ENCODE data around the gene TMEM131L.
"Not testable (repeated sequence)": the region's sequence is repeated elsewhere in the genome, so short reads cannot be mapped to it uniquely, and the experiment has no call there.

TMEM131L gene

DNA sequence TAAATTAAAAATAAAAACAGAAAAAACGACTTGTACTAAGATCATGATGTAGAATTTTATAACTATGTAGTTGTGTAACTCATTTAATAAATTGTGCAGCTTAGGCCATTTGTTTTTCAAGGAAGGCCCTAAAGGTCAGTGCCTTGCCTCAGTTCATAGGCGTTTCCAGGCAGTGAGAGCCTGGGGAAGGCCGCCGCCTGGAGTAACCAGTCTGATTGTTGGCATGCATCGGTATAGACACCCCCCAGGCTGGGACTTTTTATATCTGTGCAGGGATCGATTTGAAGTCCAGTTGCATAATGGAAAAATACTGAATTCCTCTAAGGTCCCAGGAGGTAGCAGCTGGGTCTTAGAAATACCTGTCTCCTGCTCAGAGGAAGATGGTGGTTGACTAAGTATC is 77.2 kb downstream of the TMEM131L start:
- DNase-seq: no peak

DNA sequence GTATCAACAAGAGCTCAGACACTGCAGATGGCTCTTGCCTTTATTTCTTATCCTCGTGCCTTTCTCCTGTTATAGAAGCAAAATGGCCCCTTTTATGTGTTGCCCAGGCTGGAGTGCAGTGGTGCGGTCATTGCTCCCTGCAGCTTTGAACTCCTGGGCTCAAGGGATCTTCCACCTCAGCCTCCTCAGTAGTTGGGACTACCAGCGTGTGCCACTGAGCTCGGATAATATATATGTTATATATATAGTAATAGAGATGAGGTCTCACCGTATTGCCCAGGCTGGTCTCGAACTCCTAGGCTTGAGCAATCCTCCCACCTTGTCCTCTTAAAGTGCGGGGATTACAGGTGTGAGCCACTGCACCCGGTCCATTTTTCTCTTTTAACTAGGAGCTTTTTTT is 79.7 kb downstream of the TMEM131L start:
- DNase-seq: no peak

DNA sequence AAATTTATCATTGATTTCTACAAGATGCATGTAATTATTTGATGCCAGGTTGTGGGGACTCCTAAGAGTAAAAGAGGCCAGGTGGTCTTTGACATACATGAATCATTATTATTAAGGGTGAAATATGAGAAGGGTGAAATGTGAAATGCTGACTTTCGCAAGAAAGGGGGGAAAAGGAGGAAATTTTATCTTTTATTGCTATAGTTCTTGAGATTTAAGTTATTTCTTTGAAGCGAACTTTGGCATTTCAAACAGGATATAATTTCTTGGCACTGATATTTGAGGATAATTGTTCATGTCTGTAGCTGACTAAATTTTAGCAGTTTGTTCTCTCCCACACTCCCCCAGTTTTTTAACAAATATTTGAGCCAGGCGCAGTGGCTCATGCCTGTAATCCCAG is 80.1 kb downstream of the TMEM131L start:
- no peak for DNase-seq

DNA sequence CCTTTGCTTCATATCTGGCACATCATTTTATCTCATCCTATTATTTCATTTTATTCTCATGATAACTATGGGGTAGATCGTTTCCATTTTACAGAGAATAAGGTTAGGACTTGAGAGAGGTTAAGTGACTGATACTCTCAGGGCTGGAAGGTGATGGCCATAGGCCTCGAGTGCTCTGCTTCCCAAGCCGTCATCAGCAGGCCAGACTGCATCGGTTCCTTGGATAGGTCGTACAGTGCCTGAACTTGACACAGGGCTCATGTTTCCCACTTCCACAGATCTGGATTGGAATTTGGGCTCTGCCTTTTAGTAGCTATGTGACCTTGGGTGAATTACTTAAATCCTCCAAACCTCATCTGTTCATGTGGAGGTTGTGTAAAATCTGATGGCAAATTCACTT is 81.4 kb downstream of the TMEM131L start:
- no peak for DNase-seq

DNA sequence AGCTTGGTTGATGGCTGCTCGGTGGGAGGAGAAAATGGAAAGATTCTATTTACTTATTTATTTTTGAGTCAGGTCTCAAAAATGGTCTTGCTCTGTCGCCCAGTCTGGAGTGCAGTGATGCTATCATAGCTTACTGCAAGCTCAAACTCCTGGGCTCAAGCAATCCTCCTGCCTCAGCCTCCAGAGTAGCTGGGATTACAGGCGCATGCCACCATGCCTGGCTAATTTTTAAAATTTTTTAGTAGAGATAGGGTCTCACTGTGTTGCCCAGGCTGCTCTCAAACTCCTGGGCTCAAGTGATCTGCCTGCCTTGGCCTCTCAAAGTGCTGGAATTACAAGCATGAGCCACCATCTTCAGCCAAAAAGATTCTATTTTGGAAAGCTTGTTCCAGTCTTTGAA is 82.7 kb downstream of the TMEM131L start:
- not testable (repeated sequence) for DNase-seq

DNA sequence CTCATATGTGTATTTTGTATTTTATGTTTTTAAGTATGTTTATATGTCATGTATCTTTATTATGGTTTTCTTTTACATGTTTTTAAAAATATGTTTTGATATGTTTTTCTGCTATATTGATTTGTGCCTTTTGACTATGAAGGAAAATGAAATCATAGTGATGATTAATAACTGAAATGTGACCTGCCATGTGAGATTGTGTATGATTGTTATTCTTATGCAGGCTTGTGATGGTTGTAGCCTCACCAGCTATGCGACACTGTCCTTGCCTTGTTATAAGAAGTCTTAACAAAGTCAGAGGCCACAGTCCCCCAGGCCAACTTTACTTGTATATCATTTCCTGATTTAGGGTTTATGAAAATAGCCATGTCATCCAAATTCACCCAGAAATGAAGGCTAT is 83.2 kb downstream of the TMEM131L start:
- no peak for DNase-seq

DNA sequence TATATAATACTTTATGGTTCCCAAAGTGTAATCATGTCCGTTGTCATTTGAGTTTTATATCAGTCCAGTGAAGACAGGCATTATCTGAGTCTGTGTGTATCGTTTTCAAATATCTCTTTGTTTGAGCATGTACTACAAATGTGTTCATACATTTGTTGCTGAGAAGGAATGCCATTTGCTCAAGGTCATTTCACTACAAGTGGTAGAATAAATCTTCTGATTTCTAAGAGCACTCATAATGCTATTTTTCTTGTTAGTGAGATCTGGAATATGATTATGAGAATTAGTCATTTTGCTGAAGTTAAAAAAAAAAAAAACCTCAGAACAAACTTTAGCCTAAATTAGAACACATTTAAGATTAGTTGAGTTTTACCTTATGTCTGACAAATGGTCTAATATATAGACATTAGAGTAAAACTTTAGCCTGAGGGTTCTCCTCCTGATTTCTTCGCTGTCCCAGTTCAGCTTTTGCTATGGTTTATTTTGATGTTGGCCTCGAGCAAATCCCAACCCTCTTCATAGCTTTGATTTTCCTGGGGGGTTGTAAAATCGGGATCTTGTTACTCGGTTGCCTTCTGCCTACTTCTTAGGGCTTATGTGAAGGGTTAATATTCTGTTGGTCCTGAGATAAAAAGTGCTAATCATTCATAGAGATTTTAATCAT is 87.1 kb downstream of the TMEM131L start:
- no peak for DNase-seq

DNA sequence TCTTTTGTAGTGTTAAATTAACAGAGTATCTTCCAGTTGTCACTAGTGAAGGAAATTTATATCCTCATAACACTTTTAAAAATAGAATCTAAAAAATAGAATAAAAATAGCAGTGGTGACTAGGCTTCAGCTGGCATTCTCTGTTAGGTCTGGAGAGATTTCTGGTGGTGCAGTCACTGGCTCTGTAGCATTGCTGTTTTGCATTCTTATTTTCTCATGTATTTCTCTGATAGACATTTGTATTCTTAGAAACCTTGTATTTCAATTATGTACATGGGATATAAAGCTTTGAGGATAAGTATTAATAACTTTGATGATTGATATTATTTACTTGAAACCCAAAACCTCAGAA is 87.6 kb downstream of the TMEM131L start:
- no peak for DNase-seq

DNA sequence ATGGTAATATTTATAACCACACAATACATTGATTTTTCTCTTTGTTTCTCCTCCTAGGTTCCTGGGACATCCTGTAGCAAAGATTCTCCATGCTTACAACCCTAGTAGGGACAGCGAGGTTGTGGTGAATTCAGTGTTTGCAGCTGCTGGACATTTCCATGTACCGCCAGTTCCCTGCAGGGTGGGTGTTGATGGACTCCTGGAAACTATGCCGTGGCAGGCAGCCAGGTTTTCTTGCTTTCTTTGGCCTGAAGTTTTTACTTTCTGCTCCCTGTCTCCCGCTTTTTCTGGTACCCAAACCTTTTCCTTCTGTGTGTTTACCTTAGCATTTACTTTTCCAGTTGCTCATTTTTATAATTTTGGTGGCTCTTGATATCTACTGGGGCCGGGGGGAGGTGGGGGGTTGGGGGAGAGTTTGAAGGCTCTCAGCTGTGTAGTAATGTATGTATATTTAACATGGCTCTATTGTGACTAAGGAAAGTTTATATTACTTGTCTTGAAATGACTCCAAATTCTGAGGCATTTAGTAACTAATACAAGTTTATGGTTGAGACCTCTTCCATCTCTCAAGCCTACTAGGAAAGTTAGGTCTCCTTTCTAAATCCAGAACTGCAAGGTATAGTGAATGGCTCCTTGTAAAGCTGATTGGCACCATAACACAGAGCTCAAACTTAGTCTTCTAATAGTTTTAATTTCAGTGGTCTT is 89.7 kb downstream of the TMEM131L start:
- no peak for DNase-seq

DNA sequence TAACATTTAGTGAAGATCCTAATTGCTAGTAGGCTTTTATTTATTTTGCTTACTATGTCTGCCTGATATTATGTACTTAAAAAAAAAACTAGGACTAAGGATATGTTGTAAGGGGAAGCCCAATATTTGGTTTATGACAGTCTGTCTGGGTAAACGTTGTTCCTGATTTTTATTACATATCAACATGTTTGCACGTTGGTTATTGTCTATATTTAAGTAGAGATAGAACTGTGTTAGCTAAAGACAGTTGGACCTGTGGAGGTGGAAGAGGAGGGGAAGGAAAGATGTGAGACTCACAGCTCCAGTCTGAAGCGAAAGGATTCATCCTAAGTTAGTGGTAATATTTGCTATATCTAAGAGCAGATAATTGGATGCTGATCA is 90.3 kb downstream of the TMEM131L start:
- DNase-seq: no peak

DNA sequence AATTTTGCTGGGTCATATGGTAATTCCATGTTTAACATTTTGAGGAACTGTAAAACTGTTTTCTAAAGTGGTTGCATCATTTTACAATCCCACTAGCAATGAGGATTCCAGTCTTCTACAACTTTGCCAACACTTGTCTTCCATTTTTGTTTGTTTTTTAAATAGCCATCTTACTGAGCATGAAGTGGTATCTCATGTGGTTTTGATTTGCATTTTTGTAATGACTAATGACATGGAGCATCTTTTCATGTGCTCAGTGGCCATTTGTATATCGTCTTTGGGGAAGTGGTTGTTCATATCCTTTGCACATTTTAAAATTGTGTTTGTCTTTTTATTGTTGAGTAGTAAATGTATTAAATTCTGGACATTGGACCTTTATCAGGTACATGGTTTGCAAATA is 94.7 kb downstream of the TMEM131L start:
- no peak for DNase-seq

DNA sequence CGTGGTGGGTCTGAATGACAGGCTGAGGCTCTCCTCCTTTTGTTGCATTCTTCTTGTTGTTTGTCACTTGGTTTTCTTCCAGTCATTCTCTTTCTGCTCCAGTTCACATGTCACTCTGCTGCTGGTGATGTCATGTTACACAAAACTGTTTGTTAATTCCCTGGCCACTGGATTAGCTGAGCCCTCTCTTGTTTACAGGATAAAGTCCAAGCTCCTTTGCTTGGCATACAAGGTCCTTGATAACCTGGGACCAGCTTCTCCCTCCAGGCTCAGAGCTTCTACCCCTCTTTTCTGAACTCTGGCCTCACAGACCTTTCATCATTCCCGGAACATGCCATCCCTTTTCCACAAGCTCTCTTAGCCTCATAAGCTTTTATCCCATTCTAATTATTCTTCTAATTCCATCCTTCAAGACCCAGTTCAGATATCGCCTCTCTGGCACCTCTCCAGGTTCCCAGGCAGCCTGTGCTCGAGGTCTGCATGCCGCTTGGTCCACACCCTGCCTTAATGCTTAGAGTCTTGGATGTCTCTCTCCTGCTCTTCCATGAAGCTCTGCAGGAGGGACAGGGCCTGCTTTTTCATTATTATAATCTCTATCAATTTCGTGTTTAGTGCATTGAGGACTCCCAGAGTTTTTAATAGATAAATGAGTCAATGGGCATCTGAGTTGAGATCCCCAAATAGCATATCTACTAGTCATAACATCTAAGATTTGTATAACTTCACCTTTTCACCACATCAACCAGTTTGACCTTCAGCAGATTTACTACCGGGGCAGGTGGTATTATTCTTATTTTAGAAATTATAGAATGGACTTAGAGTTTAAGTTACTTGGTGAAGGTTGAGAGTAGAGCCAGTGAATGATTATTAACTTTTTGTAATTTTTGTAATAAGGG is 98.7 kb downstream of the TMEM131L start:
- peak; percentile 23 for DNase-seq

DNA sequence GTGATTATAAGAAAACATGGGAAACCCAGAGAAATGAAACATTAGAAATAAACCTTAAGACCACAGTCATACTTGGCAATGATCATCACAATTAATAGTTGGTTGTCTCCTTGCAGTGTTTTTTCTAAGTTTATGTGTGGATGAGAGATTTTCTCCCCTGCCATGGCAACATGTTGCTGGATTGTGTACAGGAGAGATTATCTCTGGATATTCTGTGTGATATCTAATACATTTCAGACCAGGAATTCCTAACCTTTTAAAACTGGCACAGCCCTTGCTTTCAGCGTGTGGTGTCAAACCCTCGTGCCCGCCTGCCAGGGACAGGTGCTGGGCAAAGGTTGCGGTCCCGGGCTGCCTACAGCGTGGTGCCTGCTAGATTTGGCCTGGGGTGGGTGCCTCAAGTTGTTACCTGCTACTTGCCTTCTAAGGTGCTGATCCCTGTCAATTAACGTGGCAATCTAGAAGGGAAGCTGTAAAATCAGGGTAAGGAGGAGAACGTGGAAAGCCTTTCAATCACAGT is 100.5 kb downstream of the TMEM131L start:
- DNase-seq: no peak

DNA sequence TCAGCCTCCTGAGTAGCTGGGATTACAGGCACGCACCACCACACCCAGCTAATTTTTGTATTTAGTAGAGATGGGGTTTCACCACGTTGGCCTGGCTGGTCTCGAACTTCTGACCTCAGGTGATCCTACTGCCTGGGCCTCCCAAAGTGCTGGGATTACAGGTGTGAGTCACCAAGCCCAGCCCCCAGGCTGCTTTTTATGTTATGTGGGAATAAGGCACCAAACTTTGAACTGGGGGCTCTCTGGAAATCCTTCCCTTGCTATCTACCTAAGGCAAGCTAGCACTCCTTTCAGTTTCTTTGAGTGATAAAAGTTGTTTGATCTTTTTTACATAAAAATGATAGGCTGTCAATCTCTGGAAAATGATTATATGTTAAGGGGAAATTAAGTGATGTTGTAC is 101.5 kb downstream of the TMEM131L start:
- not testable (repeated sequence) for DNase-seq

DNA sequence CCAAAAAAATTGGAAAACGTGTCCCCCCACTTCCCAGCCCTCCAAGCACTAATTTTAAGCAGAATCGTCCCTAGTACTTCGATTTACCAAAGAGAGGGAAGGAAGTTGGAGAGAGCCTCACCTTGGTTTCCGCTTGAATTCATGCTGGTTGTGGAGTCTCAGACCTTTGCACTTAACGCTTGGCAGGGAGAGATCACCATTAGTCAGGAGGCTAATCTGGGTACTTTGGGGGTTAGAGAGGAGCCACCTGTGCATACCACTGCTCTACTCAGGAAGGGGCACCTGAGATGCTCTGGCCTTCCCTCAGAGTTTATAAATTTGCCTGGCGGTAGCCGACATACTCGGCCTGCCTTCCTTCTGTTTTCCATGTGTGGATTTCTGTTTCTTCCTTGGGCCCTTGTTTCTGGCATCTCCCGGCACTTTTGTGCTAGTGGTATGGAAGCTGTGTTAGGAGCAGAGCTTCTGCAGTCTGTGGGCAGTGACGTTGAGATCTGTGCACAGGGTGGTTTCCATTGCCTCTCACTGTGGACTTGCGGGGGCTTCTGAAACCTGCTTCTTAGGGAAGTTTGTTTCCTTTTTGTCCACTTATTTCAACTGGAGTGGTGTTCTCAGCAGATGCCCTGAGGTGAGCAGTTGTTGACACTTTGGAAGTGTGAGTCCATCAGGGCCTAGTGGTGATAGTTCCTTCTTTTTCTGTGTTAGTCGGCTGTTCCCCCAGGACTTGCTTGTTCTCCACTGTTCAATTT is 104.2 kb downstream of the TMEM131L start:
- DNase-seq: no peak

DNA sequence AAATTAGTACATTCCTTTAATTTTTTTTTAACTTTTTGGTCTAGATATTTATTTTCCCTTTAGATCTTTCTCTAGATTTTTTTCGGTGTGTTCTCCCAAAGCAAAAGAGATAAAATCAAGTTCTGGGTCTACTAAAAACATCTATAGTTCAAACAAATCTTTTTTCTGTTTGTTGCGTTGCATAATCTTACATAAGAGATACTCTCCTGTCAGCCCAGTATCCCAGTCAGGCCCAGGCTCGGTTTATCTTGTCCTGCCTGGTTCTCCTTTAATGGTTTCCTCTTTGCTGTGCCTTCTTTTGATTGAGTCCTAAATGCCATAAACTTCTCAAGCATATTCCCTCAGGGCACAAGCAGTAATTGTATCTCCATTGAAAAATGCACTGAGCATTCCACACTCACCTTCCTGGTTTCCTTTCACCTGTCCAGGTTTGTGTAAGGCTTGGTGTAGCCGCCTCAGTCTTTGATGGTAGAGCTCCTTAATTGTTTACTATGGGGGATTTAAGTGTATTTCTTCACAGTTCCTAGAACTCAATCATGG is 104.9 kb downstream of the TMEM131L start:
- DNase-seq: no peak

DNA sequence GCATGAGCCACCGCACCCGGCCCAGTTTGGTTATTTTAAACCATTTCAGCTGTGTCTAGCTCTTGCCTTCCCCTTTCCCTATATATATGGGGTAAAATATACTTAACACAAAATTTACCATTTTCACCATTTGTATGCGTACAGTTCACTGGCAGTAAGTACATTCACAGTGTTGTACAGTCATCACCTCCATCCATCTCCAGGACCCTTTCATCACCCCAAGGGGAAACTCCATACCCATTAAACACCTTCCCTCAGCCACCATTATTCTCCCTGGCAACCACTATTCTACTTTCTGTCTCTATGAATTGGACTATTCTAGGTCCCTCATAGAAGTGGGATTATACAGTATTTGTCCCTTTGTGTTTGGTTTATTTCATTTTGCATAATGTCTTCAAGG is 106.4 kb downstream of the TMEM131L start:
- DNase-seq: no peak

DNA sequence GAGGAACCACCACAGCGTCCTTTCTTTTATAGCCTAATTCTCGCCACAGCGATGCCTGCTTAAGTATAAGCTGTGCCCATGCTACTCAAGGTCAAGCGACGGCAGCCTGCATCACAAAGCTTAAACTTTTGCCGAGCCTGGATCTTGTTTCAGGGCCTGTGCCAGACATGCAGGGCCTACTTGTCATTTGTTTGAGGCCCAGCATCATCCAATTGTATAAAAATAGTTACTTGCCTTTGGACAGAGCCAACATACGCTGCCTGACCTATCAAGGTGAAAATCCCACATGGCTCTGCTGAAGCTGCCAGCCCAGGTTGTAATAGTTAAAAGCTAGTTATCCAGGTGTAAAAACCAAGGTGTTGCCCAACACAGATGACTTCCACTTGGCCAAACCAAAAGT is 107.1 kb downstream of the TMEM131L start:
- DNase-seq: no peak

DNA sequence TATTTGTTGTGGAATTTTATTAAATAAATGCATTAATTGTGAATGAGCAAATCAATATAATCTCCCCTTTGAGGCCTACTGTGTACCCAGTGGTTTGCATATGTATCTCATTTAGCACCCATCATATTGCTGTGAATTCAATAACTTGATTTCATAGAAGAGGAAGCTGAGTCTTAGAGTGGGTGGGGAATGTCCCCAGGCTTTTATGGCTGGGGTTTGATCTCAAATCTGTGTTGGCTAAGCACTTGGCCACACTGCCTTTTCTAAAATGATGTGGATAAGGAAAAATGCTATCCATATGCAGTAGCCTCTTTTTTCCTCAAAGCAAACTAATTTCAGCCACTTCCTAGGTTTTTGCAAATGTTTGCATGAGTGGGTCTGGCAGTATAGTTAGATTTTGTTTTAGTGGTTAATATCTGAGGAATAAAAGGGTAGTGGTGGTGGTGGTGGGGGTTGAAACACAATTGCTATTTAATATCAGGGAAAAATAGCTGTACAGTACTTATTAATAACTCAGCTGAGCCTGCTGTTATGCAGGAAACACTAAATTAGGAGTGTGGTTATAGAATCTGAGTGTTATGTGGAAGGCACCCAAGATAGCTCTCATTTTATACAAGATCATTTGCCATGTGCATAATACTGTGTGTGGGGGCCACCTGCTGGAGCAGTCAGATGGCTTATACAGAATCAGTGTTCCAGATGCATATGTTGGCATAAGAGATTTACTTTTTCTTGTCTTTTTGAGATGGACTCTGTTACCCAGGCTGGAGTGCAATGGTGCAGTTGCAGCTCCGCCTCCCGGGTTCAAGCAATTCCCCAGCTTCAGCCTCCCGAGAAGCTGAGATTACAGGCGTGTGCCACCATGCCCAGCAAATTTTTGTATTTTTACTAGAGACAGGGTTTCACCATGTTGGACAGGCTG is 108.0 kb downstream of the TMEM131L start:
- DNase-seq: peak; percentile 65

DNA sequence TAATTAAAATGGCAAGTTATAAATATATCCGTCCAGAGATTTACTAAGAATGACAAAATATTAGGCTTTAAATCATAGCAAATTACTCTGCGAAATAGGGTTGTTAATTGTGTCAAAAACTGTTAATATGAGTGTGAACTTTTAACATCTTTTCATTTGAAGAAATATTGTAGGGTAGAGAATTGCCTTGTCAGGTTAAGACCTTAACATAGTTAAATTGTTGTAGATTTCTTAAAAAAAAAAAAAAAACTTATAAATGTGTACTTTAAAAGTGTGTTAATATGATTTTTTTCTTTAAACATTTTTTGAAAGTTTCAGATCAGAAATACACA is 110.2 kb downstream of the TMEM131L start:
- no peak for DNase-seq

DNA sequence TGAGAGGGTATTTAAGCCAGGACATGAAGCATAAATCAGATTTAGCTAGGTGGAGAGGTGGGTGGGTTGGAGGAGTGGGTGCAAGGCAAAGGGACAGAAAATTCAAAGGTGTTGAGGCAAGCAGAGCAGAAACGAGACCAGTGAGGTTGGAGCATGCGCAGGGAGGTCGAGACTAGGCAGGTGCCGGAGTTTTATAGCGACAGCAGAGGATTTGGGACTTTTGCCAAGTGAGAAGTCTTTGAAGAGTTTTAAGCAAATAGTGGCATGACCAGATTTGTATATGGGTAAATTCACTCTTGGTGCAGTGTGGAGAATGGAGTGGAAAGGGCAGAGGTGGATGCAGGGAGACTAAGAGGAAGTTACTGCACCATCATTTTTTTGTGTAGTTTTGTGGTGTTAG is 110.9 kb downstream of the TMEM131L start:
- DNase-seq: peak; percentile 9

DNA sequence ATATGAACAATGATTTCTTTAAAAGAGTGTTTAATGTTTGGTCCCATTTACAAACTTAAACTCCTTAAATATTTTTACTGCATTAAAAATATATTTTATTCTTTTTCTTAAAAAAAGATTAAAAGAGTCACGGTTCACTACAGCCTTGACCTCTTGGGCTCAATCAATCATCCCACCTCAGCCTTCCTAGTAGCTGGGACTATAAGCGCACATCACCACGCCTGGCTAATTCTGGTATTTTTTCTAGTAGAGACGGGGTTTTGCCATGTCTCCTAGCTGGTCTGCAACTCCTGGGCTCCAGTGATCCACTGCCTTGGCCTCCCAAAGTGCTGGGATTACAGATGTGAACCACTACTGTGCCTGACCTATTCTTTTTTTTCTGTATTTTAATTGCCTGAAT is 113.2 kb downstream of the TMEM131L start:
- DNase-seq: no peak

Data from COR-L47 (cell line).